SJCRH30 (cell line): ENCODE data around the gene PLA2G4B. TPM values are rescaled to one million over a fixed set of nuclear protein-coding genes. Genes with fewer than 3 reads are reported as not detected.

Experiments used
- DNase-seq, 2 experiments: peaks; one replicate each; pipeline ENCODE4 v3.0.0-alpha.2; 2015 to 2020
- H3K27ac ChIP-seq: fragments of 250-450 bp; sonication (Bioruptor Pico); 2 replicates; pipeline ENCODE4 v1.5.1; 2020; ENCODE audit warnings: mild to moderate bottlenecking, moderate library complexity
- H3K27me3 ChIP-seq: fragments of 250-450 bp; sonication (Bioruptor Pico); 2 replicates; pipeline ENCODE4 v1.5.1; 2020; ENCODE audit warnings: mild to moderate bottlenecking, moderate library complexity
- H3K36me3 ChIP-seq: fragments of 250-450 bp; sonication (Bioruptor Pico); 2 replicates; pipeline ENCODE4 v1.5.1; 2020; ENCODE audit warnings: mild to moderate bottlenecking, moderate library complexity
- H3K4me1 ChIP-seq: fragments of 250-450 bp; sonication (Bioruptor Pico); 2 replicates; pipeline ENCODE4 v1.5.1; 2020; ENCODE audit warnings: mild to moderate bottlenecking, moderate library complexity
- H3K4me3 ChIP-seq: fragments of 250-450 bp; sonication (Bioruptor Pico); 2 replicates; pipeline ENCODE4 v1.5.1; 2020; ENCODE audit warnings: mild to moderate bottlenecking, moderate library complexity
- H3K9me3 ChIP-seq: fragments of 250-450 bp; sonication (Bioruptor Pico); replicated peaks from 2 replicates; pipeline ENCODE4 v1.5.1; 2020; ENCODE audit warnings: mild to moderate bottlenecking, moderate library complexity
- total RNA-seq: library from RNA; depleted of rRNA; stranded (reverse); fragments of >200 nt; shearing (Covaris generic); gene quantifications from 2 replicates; pipeline ENCODE4 v1.2.3, GENCODE V29; 2014; rRNA removed

PLA2G4B gene
- total RNA-seq, 1 experiment from 2014 or later = 7.2 TPM

GRCh38 chr15:41894791-41895463 is 56.3 kb downstream of the PLA2G4B start:
- peak; percentile 84 to 86 for DNase-seq
- Histone ChIP-seq H3K36me3 (peaks cover 10% of the 10 kb centered on the region), H3K4me1 (peaks cover 64% of the 10 kb centered on the region), H3K27ac (peak overlapping the region; percentile 64), H3K27me3 (no peaks in the 10 kb centered on the region), H3K9me3 (no peaks in the 10 kb centered on the region), H3K4me3 (peak overlapping the region; percentile 42)

GRCh38 chr15:41895491-41895890 is 56.8 kb downstream of the PLA2G4B start:
- DNase-seq = no peak
- Histone ChIP-seq H3K27ac (peak overlapping the region; percentile 64), H3K36me3 (peaks cover 13% of the 10 kb centered on the region), H3K4me1 (peaks cover 67% of the 10 kb centered on the region), H3K4me3 (no peak overlapping the region), H3K27me3 (no peaks in the 10 kb centered on the region), H3K9me3 (no peaks in the 10 kb centered on the region)

GRCh38 chr15:41895957-41896356 is 57.3 kb downstream of the PLA2G4B start:
- no peak overlapping the region for H3K4me3 ChIP-seq
- no peak overlapping the region for H3K27ac ChIP-seq
- no peaks in the 10 kb centered on the region for H3K27me3 ChIP-seq
- H3K36me3 ChIP-seq = peaks cover 15% of the 10 kb centered on the region
- H3K4me1 ChIP-seq = peaks cover 67% of the 10 kb centered on the region
- no peaks in the 10 kb centered on the region for H3K9me3 ChIP-seq
- DNase-seq = no peak

GRCh38 chr15:41896566-41896965 is 57.9 kb downstream of the PLA2G4B start:
- Histone ChIP-seq H3K27ac (no peak overlapping the region), H3K36me3 (peaks cover 15% of the 10 kb centered on the region), H3K4me3 (no peak overlapping the region), H3K9me3 (no peaks in the 10 kb centered on the region), H3K27me3 (no peaks in the 10 kb centered on the region), H3K4me1 (peaks cover 67% of the 10 kb centered on the region)
- no peak for DNase-seq

GRCh38 chr15:41897363-41897799 is 58.7 kb downstream of the PLA2G4B start:
- Histone ChIP-seq H3K4me3 (no peak overlapping the region), H3K4me1 (peaks cover 62% of the 10 kb centered on the region), H3K27ac (no peak overlapping the region), H3K9me3 (no peaks in the 10 kb centered on the region), H3K36me3 (peaks cover 15% of the 10 kb centered on the region), H3K27me3 (no peaks in the 10 kb centered on the region)
- DNase-seq = no peak

Other genes starting within 250 kb of the PLA2G4B start
- gene MGA, start 178.4 kb upstream of the PLA2G4B start, total RNA-seq = 75.6 and 83.6 TPM in 2 replicates
- gene MAPKBP1, start 64.4 kb upstream of the PLA2G4B start, total RNA-seq = 10.9 and 14.5 TPM in 2 replicates
- 7.0 and 7.5 TPM in 2 replicates for gene JMJD7, start 10.8 kb upstream of the PLA2G4B start, total RNA-seq
- gene SPTBN5, start 55.2 kb downstream of the PLA2G4B start, total RNA-seq = 0.38 and 0.55 TPM in 2 replicates
- 20.8 TPM in 2 replicates for gene EHD4, start 133.7 kb downstream of the PLA2G4B start, total RNA-seq
- not detected in 2 replicates for gene PLA2G4E, start 182.2 kb downstream of the PLA2G4B start, total RNA-seq